Lower lobe of right lung (tissue), 2 donors: ENCODE results near the gene RGMB. TPM values are rescaled to one million over a fixed set of nuclear protein-coding genes. Genes with fewer than 3 reads are reported as not detected.

Experiments
- ATAC-seq, 2 donors: fragments of 200-7000 bp; cut with Tn5 transposase; one replicate each; pipeline ENCODE4 v1.9.1; 2020 to 2022; ENCODE audit warnings: mild to moderate bottlenecking in 2 of 2, moderate library complexity in 2 of 2
- DNase-seq: peaks from one replicate; pipeline ENCODE4 v3.0.0-alpha.2; 2020
- H3K27ac ChIP-seq: fragments of 200-600 bp; one replicate; pipeline ENCODE4 v1.8.0; 2022
- H3K27me3 ChIP-seq: fragments of 200-600 bp; one replicate; pipeline ENCODE4 v1.8.0; 2022; ENCODE audit warnings: low read depth
- H3K36me3 ChIP-seq: fragments of 200-600 bp; one replicate; pipeline ENCODE4 v1.8.0; 2022; ENCODE audit warnings: mild to moderate bottlenecking
- H3K4me1 ChIP-seq: fragments of 200-600 bp; one replicate; pipeline ENCODE4 v1.8.0; 2022
- H3K4me3 ChIP-seq: fragments of 200-600 bp; one replicate; pipeline ENCODE4 v1.8.0; 2022; ENCODE audit warnings: mild to moderate bottlenecking
- H3K9me3 ChIP-seq: fragments of 200-600 bp; one replicate; pipeline ENCODE4 v1.8.0; 2022
- intact Hi-C: fragments of 100-400 bp; cut with DNase I; formaldehyde crosslinking; loops from one replicate; pipeline ENCODE4 v1.11.0; 2022
- total RNA-seq: library from RNA; stranded (reverse); fragmentation: NEBNext Ultra II Directional; extraction: Animal tissue kit (Norgen Biotek cat#: 25700); gene quantifications from one replicate; pipeline ENCODE4 v1.2.1, GENCODE V29; 2021
- TF ChIP-seq, protein P1 (sequence below): fragments of 200-600 bp; IDR thresholded peaks from one replicate; pipeline ENCODE4 v1.8.0; 2022; ENCODE audit warnings: antibody characterized with exemption, mild to moderate bottlenecking
- donor health status: DM: no; HTN: yes; CAD: no; lungs with severe emphysema.

Gene RGMB
- total RNA-seq, 1 donor from 2014 or later, result 22.9 TPM

- no peak for ATAC-seq
- Histone ChIP-seq H3K4me3 (no peak overlapping the region), H3K27ac (no peak overlapping the region), H3K4me1 (peaks cover 70% of the 10 kb centered on the region), H3K36me3 (peaks cover 22% of the 10 kb centered on the region), H3K9me3 (no peaks in the 10 kb centered on the region), H3K27me3 (no peaks in the 10 kb centered on the region)
- TF ChIP-seq, protein P1, sequence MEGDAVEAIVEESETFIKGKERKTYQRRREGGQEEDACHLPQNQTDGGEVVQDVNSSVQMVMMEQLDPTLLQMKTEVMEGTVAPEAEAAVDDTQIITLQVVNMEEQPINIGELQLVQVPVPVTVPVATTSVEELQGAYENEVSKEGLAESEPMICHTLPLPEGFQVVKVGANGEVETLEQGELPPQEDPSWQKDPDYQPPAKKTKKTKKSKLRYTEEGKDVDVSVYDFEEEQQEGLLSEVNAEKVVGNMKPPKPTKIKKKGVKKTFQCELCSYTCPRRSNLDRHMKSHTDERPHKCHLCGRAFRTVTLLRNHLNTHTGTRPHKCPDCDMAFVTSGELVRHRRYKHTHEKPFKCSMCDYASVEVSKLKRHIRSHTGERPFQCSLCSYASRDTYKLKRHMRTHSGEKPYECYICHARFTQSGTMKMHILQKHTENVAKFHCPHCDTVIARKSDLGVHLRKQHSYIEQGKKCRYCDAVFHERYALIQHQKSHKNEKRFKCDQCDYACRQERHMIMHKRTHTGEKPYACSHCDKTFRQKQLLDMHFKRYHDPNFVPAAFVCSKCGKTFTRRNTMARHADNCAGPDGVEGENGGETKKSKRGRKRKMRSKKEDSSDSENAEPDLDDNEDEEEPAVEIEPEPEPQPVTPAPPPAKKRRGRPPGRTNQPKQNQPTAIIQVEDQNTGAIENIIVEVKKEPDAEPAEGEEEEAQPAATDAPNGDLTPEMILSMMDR, result no peak
- DNase-seq, result no peak
- intact Hi-C loops, result no loop called here
Observed at GRCh38 chr5:98784411-98784810, 10.9 kb downstream of the RGMB start.

DNA sequence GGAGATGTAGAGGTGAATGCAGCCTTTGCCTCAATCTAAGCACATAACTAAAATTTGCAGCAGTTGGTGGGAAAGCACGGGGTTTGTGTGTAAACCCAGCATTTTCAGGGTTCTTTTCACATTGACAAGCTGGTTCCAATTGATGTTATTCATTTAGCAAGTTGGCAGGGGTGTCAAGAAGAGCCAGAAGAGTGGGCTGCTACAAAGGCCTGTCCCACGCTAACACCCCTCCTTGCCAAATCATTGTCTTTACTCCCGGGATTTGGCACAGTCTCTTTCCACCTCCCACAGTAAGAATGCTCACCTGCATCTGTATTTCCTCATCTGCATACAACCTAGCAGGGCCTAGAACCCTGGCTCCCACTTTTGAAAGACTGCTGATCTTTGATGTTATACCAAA, 11.8 kb downstream of the RGMB start:
- ATAC-seq, result no peak
- DNase-seq, result no peak
- peaks cover 62% of the 10 kb centered on the region for H3K4me1 ChIP-seq
- intact Hi-C loops, result no loop called here
- no peak overlapping the region for H3K27ac ChIP-seq
- peaks cover 14% of the 10 kb centered on the region for H3K36me3 ChIP-seq
- TF ChIP-seq, protein P1, result no peak
- no peaks in the 10 kb centered on the region for H3K9me3 ChIP-seq
- no peaks in the 10 kb centered on the region for H3K27me3 ChIP-seq
- H3K4me3 ChIP-seq, result no peak overlapping the region

DNA sequence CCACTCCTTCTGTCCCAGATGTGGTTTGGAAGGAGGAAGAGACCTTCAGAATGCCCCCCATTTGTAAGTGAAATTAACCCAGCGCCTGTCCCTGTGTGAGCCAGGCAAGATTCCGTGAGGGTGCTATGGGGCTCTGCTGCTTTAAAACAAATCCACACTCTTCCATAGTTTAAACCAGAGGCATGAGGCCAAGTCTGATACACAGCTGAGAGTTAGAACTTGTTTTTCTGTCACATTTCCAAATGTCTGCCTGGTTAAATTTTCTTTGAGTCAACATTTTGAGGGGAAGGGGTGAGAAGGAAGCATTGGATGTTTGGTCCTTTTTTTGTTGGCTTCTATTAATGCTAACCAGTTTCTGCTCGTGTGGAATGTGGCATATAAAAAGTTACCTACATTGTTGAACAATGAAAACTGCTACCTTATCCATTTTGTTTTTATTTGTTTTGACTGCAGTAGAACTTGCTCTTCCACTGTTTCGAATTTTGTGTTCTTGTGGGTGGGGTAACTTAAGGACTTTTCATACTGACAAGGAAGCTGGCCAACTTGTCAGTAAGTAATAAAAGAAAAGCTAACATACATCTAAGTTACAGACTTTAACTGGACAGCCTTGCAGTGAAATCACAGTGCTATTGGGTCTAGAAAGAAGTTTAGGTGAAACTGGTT, 12.9 kb downstream of the RGMB start:
- peaks cover 4% of the 10 kb centered on the region for H3K36me3 ChIP-seq
- TF ChIP-seq, protein P1, result no peak
- peak in 1 of 2 donors; percentile 41 for ATAC-seq
- H3K4me1 ChIP-seq, result peaks cover 62% of the 10 kb centered on the region
- intact Hi-C loops, result no loop called here
- H3K27ac ChIP-seq, result no peak overlapping the region
- H3K27me3 ChIP-seq, result no peaks in the 10 kb centered on the region
- no peak for DNase-seq
- H3K4me3 ChIP-seq, result no peak overlapping the region
- H3K9me3 ChIP-seq, result no peaks in the 10 kb centered on the region

DNA sequence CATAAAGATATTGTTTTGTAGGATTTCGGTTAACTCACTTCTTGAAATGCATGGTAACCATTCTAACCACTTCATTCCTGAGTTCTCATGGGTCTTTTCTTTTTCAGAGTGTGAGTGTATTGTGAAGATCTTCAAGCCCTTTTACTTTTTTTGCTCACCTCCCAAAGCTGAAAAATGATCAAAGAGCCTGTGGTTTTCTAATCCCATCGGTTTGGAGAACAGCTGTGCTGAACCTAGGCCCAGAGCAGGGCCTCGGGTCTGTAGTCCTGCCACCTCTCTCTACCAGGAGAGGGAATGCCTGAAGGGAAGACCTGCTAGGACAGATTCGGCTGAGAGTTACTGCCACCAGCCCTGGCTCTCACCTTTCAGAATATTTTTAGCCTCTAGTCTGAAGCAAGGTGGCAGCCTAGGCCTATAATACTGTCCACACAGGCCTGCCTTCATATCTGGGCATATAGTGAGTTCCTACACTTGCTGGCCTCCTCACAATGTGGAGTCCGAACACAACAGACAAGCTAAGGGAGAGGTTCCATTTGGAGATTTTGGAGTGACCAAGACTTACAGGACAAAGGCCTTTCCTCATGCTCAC, 13.8 kb downstream of the RGMB start:
- Histone ChIP-seq H3K27ac (no peak overlapping the region), H3K9me3 (no peaks in the 10 kb centered on the region), H3K4me3 (no peak overlapping the region), H3K4me1 (peaks cover 62% of the 10 kb centered on the region), H3K36me3 (no peaks in the 10 kb centered on the region), H3K27me3 (no peaks in the 10 kb centered on the region)
- intact Hi-C loops, result no loop called here
- TF ChIP-seq, protein P1, result no peak
- DNase-seq (no peak), ATAC-seq (peak; percentile 14 to 24)

- Histone ChIP-seq H3K27ac (no peak overlapping the region), H3K4me3 (no peak overlapping the region), H3K36me3 (peaks cover 11% of the 10 kb centered on the region), H3K4me1 (peaks cover 49% of the 10 kb centered on the region), H3K27me3 (no peaks in the 10 kb centered on the region), H3K9me3 (no peaks in the 10 kb centered on the region)
- TF ChIP-seq, protein P1, result no peak
- DNase-seq (no peak), ATAC-seq (peak in 1 of 2 donors; percentile 36)
- intact Hi-C loops, result no loop called here
Observed at GRCh38 chr5:98789029-98789428, 15.6 kb downstream of the RGMB start.
